WTC11 (cell line): ENCODE results near the gene PLEKHA6.

Experiments
- FOXJ3 ChIP-seq: sonication (generic); formaldehyde crosslinking; IDR thresholded peaks from 2 replicates; pipeline ENCODE4 v1.9.0; 2021; ENCODE audit warnings: missing genetic modification reagents, mild to moderate bottlenecking, borderline replicate concordance
- FOXP4 ChIP-seq: sonication (generic); formaldehyde crosslinking; IDR thresholded peaks from 2 replicates; pipeline ENCODE4 v1.8.0; 2022; ENCODE audit warnings: mild to moderate bottlenecking, missing genetic modification reagents
- HMGXB4 ChIP-seq: sonication (generic); formaldehyde crosslinking; IDR thresholded peaks from 2 replicates; pipeline ENCODE4 v1.8.1; 2023; ENCODE audit warnings: mild to moderate bottlenecking, moderate library complexity, missing genetic modification reagents
- NR3C1 ChIP-seq: sonication (generic); formaldehyde crosslinking; conservative IDR thresholded peaks from 2 replicates; pipeline ENCODE4 v1.8.1; 2023; ENCODE audit warnings: low read depth, mild to moderate bottlenecking, missing genetic modification reagents
- RORB ChIP-seq: fragments of 250-450 bp; sonication (Bioruptor Pico); IDR thresholded peaks from 2 replicates; pipeline ENCODE4 v1.9.0; 2021; ENCODE audit warnings: mild to moderate bottlenecking
- SP1 ChIP-seq: sonication (generic); formaldehyde crosslinking; conservative IDR thresholded peaks from 2 replicates; pipeline ENCODE4 v1.8.1; 2022; ENCODE audit warnings: missing genetic modification reagents
- TP53 ChIP-seq: sonication (generic); formaldehyde crosslinking; IDR thresholded peaks from 2 replicates; pipeline ENCODE4 v1.8.1; 2023; ENCODE audit warnings: mild to moderate bottlenecking, missing genetic modification reagents
- ZNF232 ChIP-seq: sonication (generic); formaldehyde crosslinking; IDR thresholded peaks from 2 replicates; pipeline ENCODE4 v1.8.0; 2022; ENCODE audit warnings: mild to moderate bottlenecking, missing genetic modification reagents
- ZNF317 ChIP-seq: sonication (generic); formaldehyde crosslinking; IDR thresholded peaks from 2 replicates; pipeline ENCODE4 v1.8.1; 2023; ENCODE audit warnings: low read depth, mild to moderate bottlenecking, moderate library complexity, missing genetic modification reagents, borderline replicate concordance
- TF ChIP-seq, protein P1 (sequence below): fragments of 200-600 bp; IDR thresholded peaks from 2 replicates; pipeline ENCODE4 v1.8.0; 2022; ENCODE audit warnings: antibody characterized with exemption

DNA sequence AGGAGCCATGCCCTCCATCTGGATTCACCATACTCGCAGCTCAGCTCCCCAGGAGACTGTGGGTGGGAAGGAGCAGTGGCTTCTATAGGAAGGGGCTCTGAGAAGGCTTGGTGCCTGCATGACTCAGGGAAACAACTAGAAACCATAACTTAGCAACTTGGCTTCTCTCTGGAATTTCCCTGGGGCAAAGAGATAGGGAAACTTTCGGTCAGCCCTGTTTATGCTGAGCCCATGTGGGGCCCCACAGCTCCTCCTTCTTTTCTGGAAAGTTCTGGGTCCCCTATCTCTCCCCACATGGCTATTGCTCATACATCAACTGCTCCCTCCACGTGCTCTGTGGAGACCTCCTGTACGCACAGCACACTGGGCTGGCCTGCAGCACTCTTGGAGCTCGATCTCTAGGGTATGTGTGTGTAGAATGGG, 39.3 kb downstream of the PLEKHA6 start:
- TF ChIP-seq HMGXB4 (no peak), RORB (CRISPR knock-in tag) (no peak), NR3C1 (CRISPR knock-in tag) (no peak), TP53 (CRISPR knock-in tag) (no peak), SP1 (no peak), FOXJ3 (CRISPR knock-in tag) (no peak), FOXP4 (no peak), ZNF232 (CRISPR knock-in tag) (no peak), ZNF317 (CRISPR knock-in tag) (no peak)
- TF ChIP-seq, protein P1, sequence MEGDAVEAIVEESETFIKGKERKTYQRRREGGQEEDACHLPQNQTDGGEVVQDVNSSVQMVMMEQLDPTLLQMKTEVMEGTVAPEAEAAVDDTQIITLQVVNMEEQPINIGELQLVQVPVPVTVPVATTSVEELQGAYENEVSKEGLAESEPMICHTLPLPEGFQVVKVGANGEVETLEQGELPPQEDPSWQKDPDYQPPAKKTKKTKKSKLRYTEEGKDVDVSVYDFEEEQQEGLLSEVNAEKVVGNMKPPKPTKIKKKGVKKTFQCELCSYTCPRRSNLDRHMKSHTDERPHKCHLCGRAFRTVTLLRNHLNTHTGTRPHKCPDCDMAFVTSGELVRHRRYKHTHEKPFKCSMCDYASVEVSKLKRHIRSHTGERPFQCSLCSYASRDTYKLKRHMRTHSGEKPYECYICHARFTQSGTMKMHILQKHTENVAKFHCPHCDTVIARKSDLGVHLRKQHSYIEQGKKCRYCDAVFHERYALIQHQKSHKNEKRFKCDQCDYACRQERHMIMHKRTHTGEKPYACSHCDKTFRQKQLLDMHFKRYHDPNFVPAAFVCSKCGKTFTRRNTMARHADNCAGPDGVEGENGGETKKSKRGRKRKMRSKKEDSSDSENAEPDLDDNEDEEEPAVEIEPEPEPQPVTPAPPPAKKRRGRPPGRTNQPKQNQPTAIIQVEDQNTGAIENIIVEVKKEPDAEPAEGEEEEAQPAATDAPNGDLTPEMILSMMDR, result no peak
